T47D (cell line): Measurements from ENCODE around the gene SRCAP.

Experiments used
- DNase-seq, 2 experiments: peaks; one replicate each; pipeline versions ENCODE4 v3.0.0 to v3.0.0-alpha.2; 2011 to 2012; ENCODE audit warnings: low read depth in 1 of 2, low spot score in 1 of 2
- JUND ChIP-seq: IDR thresholded peaks from 2 replicates; pipeline ENCODE4 v1.6.1; 2012; ENCODE audit warnings: low read depth
- in situ Hi-C: cut with HindIII; loops from 2 replicates; pipeline ENCODE4 v1.10.0; 2016; ENCODE audit warnings: low sequenced_read_pairs, low pct_unique_long_range_greater_than_20kb

The SRCAP gene

GRCh38 chr16:30738984-30739951 is 40.3 kb downstream of the SRCAP start:
- TF ChIP-seq JUND, result no peak
- in situ Hi-C loops, result no loop called here
- DNase-seq, result no peak

- DNase-seq, result peak; percentile 98
- no peak for TF ChIP-seq JUND
- in situ Hi-C loops, result no loop called here
Measured at GRCh38 chr16:30740364-30741251, 41.6 kb downstream of the SRCAP start.

- in situ Hi-C loops, result no loop called here
- peak; percentile 82 to 96 for DNase-seq
- no peak for TF ChIP-seq JUND
Measured at GRCh38 chr16:30741461-30741914, 42.5 kb downstream of the SRCAP start.

GRCh38 chr16:30743716-30744115 is 44.7 kb downstream of the SRCAP start:
- in situ Hi-C loops, result no loop called here
- DNase-seq, result no peak
- no peak for TF ChIP-seq JUND

- DNase-seq, result no peak
- no peak for TF ChIP-seq JUND
- in situ Hi-C loops, result no loop called here
Measured at GRCh38 chr16:30744183-30744582, 45.2 kb downstream of the SRCAP start.

- in situ Hi-C loops, result no loop called here
- TF ChIP-seq JUND, result no peak
- no peak for DNase-seq
Measured at GRCh38 chr16:30745082-30745481, 46.1 kb downstream of the SRCAP start.

- no peak for TF ChIP-seq JUND
- DNase-seq, result no peak
- in situ Hi-C loops, result no loop called here
Measured at GRCh38 chr16:30746638-30747175, 47.7 kb downstream of the SRCAP start.

- in situ Hi-C loops, result no loop called here
- no peak for TF ChIP-seq JUND
- DNase-seq, result no peak
Measured at GRCh38 chr16:30747331-30747730, 48.4 kb downstream of the SRCAP start.

- TF ChIP-seq JUND, result no peak
Measured at GRCh38 chr16:30747799-30748633, 49.0 kb downstream of the SRCAP start, which contains the start of gene PHKG2. Gene PHKG2, plus strand, starts transcription at chr16:30748425. Its CDS starts 396 bp downstream, at chr16:30748821.

GRCh38 chr16:30748634-30749445 is 49.9 kb downstream of the SRCAP start:
- peak in 1 of 2 experiments; percentile 51 for DNase-seq
- TF ChIP-seq JUND, result no peak
- in situ Hi-C loops, result no loop called here

More at GRCh38 chr16:30747799-30748633, 49.0 kb downstream of the SRCAP start, which contains the start of gene PHKG2:
- DNase-seq, result peak; percentile 91 to 99
- in situ Hi-C loops, result no loop called here

- DNase-seq, result no peak
- no peak for TF ChIP-seq JUND
- in situ Hi-C loops, result no loop called here
Measured at GRCh38 chr16:30750201-30750600, 51.2 kb downstream of the SRCAP start.
